HG03432 (cell line): ENCODE results near the gene CD4.

Experiments
- ATAC-seq: cut with Tn5 transposase; IDR thresholded peaks from one replicate; pipeline ENCODE4 v1.9.1; 2021; ENCODE audit warnings: mild to moderate bottlenecking, moderate library complexity; ENCODE audit not compliant: unreplicated experiment

Gene CD4

DNA sequence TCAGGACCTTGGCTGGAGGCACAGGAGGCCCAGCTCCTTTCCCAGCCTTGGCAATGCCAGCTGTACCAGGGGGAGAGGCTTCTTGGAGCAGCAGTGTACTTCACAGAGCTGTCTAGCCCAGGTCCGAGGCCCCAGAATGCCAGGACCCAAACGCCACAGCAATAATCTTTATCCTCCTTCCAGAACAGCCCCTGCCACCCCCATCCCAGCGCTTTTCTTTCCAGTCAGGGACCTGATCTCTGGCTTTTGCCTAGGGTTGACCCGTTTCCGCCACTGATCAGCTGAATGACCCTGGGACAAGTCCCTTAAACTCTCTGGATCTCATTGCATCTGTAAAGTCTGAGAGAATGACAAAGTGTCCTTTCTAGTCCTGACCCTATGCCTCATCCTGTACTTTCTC is 11.9 kb upstream of the CD4 start:
- no peak for ATAC-seq

DNA sequence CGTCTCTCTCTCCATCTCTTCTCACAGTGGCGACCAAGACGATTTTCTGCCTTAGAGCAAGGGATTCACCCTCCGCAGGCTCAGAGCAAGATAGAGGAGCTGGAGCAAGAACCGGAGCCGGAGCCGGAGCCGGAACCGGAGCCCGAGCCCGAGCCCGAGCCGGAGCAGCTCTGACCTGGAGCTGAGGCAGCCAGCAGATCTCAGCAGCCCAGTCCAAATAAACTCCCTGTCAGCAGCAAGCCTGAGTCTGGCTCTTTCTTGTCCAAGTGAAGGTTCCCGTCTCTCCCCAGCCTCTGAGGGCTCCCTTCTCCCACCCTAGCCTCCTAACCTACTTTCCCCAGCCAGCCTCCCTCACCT is 11.1 kb upstream of the CD4 start:
- no peak for ATAC-seq

DNA sequence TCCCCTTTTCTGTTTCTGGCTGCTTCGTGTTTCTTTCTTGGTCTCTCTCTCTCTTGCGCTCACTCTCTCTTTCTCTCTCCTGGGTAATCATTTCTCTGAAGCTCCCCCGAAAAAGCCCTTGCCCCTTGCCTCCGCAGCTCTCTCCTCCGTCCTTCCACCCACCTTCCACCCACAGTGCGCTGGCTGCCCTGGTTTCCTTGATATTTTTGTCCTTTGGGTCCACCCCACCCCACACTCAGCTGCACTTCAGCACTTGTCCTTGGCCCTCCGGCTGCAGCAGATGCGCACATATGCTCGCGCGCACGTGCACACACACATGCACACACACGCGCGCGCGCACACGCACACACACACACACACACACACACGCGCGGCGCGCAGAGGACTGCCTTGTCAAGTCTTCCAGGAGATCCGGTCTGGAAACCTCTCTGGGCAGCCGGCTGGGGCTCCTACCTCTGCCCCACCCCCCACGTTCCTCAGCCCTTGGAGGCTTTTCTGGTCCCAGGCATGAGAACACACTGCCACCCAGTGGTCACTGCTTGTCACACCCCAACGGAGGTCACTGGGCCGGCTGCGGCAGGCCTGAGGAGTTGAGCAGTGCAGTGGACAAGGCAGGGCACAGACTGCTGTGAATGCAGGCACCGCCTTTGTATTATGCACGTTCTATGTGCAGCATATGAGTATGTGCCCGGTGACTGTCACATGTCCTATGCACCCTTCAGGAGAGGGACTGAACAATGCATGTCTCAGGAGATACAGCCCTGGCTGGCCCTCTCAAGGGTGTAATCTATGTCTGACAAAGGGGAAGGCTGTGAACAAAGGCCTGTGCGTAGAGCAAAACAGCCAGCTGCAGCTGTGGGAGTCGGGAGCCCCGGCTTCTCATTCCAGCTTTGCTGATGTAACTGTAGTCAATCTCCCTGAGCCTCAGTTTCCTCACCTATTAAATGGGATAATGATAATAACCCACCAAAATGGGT is 10.5 kb upstream of the CD4 start:
- peak; percentile 80 for ATAC-seq

DNA sequence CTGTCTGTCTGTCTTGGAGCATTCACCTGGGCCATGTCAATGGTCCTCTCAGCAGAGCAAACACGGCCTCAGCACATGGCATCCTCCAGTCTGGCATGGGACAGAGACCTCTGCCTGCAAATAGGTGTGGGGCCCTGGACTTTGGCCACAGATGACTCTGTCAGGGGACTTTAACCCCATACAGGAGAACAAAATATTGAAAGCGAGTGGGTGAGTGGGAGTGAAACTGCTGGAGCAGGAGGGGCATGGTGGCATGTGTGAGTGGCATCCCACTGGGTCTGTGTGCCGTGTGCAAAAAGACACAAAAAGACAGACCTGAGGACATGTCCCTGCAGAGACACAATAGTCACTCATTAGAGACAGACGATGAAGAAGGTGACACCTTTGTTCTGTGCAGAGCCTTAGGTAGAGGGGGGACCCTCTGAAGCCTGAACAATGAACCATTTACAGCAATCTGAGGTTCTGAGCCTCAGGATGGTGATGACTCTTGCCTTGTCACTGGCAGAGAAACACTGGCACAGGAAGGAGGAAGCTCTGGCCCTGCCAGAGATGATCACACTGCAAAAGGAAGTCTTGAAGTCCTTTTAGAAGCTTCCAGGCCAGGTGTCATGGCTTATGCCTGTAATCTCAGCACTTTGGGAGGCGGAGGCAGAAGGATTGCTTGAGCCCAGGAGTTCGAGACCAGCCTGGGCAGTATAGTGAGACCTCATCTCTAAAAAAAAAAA is 9.5 kb upstream of the CD4 start:
- ATAC-seq, result no peak

DNA sequence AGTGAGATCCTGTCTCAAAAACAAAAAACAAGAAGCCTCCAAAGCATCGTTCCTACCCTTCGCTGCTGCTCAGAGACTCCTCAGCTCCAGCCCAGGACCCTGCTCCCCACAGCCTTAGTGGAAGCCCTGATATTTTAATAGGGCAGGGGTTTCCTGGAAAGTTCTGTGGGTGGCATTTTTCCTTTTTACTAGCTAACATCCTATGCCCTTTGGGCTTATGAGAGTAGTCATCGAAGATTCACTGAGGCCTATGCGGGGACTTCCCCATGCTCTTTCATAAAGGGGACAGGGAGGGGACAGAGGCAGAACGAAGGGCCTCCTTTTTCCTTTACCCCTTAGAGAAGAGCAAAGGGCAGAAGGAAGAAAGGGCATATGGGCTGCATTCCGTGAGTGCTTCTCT is 8.8 kb upstream of the CD4 start:
- no peak for ATAC-seq

DNA sequence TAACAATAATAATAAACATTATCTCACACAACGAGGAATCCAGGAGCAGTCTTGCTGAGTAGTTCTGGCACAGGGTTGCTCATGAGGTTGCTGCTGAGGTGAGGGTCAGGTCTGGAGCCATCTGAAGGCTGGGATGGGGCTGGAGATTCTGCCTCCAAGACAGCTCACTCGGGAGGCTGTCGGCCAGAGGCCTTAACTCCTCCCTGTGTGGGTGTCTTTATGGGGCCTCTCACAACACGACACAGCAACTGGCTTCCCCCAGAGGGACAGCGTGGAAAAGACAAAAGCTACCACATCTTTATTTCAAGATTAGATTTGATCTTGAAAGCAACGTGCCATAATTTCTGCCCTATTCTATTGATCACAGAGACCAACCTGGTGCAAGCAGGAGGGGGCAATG is 7.2 kb upstream of the CD4 start:
- no peak for ATAC-seq

DNA sequence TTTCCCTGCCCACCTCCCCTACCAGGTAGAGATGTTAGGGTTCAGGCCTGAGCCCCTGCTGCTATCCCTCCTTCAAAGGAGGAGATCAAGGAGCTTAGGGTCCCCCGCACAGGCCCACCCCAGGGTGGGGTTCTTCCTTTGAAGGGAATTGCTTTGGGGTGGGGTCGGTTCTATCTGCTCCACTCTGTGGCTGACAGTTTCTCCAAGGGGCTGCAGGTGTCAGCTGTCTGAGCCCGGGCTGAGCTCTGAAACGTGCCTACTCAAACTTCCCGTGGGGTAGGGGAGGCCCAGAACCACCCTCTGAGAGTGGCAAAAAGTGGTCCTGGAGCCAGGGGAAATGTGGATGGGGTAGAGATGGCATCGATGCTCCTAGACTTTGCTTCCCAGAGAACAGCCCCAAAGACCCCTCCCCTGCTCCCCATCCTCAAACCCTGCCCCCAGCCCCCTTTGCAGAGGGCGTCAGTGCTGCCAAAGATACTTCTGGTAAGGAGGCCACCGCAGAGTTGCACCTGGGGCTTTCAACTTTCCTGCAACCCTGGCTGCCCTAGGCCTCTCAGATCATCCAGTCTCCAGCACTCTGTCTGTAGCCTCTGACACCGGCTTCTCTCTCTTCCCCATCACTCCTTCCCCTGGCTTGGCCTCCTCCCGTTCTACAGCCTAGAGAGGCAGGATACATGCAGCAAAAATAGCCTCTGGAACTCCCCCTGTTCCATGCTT is 6.3 kb upstream of the CD4 start:
- no peak for ATAC-seq

DNA sequence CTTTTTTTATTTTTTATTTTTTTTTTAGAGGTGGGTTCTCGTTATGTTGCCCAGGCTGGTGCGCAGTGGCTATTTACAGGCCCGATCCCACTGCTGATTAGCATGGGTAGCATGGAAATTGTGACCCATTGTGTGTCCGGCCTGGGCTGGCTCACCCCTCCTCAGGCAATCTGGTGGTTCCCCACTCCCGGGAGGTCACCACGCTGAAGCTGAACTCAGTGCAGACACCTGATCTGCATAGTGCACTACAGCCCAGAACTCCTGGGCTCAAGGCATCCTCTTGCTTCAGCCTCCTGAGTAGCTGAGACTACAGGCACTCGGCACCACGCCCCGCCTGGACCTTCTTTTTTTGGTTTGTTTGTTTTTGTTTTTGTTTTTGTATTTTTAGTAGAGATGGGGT is 5.5 kb upstream of the CD4 start:
- no peak for ATAC-seq

DNA sequence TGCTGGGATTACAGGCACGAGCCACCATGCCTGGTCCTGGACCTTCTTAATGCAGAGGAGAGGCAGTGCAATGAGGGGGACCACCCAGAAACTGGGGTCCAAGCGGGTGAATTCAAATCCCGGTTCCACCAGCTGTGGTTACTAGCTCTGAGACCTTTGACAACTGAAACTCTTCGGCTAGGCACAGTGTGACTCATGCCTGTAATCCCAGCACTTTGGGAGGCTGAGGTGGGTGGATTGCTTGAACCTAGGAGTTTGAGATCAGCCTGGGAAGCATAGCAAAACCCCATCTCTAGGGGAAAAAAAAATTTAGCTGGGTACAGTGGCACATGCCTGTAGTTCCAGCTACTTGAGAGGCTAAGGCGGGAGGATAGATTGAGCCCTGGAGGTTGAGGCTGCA is 5.0 kb upstream of the CD4 start:
- ATAC-seq, result no peak

DNA sequence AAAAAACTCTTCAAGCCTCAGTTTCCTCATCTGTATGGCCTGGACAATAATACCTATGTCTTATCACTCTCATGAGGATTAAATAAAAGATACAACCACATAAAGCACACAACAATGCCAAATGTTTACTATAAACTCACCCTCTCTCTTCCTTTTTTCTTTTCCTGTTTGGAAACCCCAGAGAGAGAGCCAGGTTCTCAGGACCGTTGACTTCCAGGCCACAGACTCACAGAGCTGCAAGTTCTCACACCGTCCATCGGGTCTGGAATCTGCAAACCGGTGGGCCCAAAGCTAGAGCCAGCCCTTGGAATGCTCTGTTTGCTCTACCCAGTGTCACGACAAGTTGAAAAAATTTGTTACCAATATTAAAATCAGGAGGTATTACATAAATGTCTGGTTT is 4.6 kb upstream of the CD4 start:
- ATAC-seq, result no peak

DNA sequence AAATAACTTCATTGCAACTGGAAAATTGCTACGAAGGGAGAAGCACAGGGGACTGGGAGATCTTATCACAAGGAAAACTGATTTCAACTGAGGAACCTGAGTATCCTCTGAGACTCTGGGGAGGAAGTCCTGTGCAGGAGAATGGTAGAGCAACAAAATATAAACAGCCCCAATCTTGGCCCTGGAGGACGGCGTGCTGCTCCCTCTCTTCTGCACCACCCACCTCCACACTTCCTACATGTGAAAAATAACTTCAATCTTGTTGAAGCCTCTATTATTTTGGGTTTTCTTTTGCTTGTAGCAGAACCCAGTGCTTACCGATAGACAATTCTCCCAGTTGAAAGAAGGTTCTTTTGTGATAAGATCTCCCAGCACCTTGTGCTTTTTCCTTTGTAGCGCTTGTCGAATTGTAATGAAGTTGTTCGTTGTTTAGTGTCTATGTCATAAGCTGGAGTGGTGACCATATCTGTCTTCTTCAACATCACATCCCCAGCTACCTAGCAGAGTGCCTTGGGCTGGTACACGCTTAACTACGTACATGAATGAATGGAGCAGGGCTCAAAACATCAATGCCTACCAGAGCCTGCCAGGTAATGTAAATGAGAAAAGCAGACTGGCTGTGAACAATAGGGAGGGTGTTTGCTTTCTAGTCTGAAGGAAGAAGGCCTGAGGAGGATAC is 2.8 kb upstream of the CD4 start:
- ATAC-seq, result no peak

DNA sequence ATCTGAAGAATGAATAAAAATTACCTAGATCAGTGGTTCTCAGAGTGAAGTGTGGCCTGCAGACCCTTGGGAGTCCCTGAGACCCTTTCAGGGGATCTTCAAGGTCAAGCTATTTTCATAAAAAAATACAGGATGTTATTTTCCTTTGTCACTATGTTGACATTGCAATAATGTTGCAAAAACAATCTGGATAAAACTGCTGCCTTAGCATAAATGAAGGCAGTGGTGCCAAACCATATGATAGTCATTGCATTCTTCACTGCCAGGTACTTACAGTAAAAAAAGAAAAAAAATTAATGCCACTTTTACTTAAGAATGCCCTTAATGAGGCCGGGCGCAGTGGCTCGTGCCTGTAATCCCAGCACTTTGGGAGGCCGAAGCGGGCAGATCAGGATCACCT is 2.0 kb upstream of the CD4 start:
- ATAC-seq, result no peak

DNA sequence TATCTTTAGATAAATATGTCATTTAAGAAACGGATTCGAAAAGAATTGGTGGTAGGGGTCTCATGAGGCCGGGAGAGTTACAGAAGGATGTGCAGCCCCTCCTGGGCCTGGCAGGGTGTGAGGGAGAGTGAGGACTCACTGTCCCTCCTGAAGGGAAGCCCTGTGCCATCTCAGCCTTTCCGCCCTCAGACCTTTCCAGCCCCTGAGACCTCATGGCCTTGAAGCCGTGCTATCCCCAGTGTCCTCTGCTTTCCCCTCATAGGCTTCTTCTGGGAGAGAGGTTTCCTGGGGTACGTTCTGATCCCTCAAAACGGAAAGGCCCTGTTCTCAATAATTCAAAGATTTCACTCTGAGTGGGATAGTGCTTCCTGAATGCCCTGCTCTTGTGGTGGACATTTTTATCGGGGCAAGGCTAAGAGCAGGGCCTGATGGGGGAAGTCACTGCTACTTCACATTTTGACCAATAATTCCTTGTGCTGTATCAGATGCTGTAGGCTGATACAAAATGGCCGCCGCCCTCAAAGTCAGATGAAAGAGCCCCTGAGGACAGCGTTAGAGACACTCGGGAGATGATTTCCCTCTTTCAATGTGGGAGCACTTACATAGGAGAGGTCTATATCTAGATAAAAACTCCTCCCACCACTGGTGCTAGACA is 1.3 kb downstream of the CD4 start:
- no peak for ATAC-seq

DNA sequence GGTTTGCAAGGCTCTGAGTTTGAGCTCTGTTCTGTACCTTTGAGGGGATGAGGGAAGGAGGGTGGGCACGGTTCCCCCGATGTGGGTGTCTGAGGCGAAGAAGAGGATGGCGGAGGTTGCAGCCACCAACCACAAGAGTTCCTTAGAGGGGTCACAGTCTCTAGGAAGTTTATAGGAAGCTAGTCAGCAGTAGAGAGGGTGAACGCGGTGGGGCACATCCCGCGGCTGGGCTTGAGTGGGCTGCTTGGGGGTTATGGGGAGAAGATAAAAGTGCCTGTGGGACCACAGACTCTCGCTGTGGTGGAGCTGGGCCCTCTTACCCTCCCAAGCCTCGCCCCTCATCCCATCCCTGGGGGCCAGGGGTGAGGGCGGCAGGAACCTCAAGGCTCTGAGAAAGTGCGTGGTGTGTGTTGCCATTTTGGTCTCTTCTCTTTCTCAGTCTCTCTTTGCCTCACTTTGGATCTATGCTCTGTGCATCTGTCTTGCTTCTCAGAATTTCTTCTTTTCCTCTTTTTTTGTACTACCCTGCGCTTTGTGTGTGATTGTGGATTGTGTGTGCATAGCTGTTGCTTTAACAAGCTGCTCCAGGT is 2.7 kb downstream of the CD4 start:
- ATAC-seq, result no peak

DNA sequence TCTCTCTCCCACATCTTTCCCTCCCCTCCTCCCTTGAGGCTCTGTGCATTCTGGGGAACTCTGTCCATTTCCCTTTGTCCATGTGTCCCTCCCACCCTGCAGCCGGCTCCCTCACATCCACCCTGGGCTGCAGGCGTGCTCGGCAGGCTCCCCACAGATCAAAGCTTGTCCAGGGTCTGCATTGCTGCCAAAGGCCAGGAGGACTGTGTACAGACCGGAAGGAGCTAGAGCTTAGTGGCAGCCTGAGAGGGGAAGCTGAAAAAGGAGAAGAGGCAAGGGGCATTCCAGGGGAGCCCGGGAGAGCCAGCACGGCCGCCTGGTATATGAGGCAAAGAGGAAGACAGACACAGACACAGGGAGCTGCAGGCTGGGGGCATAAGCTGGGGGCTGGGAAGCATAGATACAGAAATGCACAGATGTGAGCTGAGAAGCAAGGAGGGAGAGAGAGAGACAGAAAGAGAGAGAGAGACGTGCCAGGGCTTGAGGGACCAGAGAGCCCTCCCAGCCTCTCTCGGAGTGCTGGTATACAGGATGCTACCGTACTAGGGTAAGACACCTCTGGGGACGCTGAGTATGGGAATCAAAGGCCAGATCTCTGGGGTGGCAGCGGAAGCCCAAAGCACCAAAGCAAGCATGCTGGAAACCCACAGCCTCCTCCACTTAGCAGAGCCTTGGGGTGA is 3.3 kb downstream of the CD4 start:
- ATAC-seq, result peak; percentile 44

DNA sequence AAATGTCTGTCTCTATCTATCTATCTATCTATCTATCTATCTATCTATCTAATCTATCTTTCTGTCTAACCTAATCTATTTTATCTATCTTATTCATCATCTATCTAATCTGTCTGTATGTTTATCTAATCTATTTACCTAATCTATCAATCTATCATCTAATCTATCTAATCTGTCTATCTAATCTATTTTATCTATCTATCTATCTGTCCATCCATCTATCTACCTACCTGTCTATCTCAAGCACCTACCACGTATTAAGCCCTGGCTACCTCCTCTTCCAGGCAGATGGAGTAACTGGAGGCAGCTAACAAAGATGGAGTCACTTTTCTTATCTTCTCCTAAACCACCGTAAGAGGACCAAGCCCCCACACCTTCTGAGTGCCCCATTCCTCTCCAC is 5.8 kb downstream of the CD4 start:
- ATAC-seq, result no peak

DNA sequence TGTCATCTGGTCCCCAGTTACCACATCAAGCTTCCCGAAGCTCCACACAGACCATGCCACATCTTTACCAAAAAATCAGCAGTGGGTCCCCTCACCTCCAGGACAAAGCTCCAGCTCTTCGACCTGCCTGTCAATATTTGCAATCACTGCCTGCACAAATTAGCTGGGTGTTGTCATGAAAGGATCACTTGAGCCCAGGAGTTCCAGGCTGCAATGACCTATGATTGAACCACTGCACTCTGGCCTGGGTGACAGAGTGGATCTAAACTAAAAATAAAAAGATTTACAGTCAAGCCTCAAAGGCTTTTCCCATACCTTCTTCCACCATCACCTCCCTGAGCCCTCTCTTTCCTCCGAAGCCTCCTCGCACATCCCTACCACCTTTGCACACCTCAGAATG is 7.2 kb downstream of the CD4 start:
- no peak for ATAC-seq

DNA sequence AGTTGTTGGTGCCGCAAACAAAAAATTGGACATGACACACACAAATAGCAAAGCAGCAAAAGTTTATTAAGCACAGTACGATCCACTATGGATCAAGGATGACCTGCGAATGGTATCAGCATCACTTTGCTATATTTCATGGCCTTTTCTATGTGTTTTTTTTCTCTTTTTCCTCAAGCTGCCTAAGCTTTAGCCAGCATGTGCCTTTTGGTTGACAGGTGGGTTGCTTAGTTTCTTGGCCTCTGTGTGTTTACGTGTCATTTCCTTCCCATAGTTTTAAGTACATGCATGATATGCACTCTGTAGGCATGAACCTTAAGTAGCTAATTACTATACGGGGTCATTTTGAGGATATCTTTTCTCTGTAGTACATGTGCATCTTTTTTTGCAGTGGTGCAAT is 9.8 kb downstream of the CD4 start:
- ATAC-seq, result no peak

DNA sequence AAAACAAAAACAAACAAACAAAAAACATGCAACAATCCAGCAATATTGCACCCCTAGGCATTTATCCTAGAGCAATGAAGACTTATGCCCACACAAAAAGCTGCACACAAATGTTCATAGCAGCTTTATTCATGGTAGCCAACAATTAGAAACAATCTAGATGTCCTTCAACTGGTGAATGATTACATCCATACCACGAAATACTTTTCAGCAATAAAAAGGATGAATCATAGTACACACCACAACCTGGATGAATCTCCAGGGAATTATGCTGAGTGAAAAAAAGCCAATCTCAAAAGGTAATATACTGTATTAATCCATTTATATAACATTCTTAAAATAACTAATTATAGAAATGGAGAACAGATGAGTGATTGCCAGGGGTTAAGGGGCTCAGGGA is 17.8 kb downstream of the CD4 start:
- ATAC-seq, result no peak

DNA sequence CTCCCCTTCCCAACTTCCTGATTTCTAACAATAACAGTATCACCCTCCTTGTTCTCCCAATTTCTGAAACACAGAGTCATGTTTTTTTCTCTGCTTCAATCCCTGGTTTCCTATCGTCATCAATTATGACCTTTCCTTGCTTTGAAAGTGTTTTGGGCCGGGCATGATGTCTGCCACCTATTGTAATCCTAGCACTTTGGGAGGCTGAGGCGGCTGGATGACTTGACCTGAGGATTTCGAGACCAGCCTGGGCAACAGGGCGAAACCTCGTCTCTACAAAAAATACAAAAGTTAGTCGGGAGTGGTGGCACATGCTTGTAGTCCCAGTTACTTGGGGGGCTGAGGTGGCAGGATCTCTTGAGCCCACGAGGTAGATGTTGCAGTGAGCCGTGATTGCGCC is 19.7 kb downstream of the CD4 start:
- ATAC-seq, result no peak
